Sigmoid colon (tissue), 3 donors: Measurements from ENCODE around the gene ASIC3.

Experiments
- POLR2A ChIP-seq, 2 donors: fragments of 450-650 bp; IDR thresholded peaks; one replicate each; pipeline ENCODE4 v1.6.1; 2016; ENCODE audit warnings: antibody characterized with exemption in 2 of 2, mild to moderate bottlenecking in 2 of 2, moderate library complexity in 2 of 2
- TF ChIP-seq, protein P1 (sequence below), 4 experiments: fragments of 450-650 bp in 3 of 4; fragments of 200-600 bp in 1 of 4; IDR thresholded peaks; one replicate each; pipeline ENCODE4 v1.5.1; 2016 to 2019; ENCODE audit warnings: antibody characterized with exemption in 4 of 4, mild to moderate bottlenecking in 3 of 4, moderate library complexity in 2 of 4

DNA sequence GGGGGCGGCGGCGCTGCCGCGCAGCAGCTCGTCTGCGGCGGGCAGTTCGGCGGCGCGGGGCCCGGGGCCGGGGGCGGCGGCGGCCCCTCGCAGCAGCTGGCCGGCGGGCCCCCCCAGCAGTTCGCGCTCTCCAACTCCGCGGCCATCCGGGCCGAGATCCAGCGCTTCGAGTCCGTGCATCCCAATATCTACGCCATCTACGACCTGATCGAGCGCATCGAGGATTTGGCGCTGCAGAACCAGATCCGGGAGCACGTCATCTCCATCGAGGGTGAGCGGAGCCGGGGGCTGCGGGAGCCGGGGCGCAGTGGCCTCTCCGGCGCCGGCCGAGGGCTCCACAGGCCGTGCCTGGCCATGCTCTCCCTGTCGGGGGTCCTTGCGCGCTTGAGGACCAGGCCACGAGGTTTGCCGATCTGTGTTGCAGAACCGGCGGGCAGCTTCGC, 38.5 kb downstream of the ASIC3 start:
- TF ChIP-seq POLR2A (IDR thresholded peaks at IDR 0.05), result no peak
- TF ChIP-seq, protein P1, sequence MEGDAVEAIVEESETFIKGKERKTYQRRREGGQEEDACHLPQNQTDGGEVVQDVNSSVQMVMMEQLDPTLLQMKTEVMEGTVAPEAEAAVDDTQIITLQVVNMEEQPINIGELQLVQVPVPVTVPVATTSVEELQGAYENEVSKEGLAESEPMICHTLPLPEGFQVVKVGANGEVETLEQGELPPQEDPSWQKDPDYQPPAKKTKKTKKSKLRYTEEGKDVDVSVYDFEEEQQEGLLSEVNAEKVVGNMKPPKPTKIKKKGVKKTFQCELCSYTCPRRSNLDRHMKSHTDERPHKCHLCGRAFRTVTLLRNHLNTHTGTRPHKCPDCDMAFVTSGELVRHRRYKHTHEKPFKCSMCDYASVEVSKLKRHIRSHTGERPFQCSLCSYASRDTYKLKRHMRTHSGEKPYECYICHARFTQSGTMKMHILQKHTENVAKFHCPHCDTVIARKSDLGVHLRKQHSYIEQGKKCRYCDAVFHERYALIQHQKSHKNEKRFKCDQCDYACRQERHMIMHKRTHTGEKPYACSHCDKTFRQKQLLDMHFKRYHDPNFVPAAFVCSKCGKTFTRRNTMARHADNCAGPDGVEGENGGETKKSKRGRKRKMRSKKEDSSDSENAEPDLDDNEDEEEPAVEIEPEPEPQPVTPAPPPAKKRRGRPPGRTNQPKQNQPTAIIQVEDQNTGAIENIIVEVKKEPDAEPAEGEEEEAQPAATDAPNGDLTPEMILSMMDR (IDR thresholded peaks at IDR 0.05), result no peak
